Dermis microvascular lymphatic vessel endothelial cell (primary cell): ENCODE results near the gene IQCE. TPM values are rescaled to one million over a fixed set of nuclear protein-coding genes. Genes with fewer than 3 reads are reported as not detected.
"Not testable (repeated sequence)": the region's sequence is repeated elsewhere in the genome, so short reads cannot be mapped to it uniquely, and the experiment has no call there.

ENCODE experiments used
- DNase-seq, 2 donors: peaks; one replicate each; pipeline versions ENCODE4 v3.0.0 to v3.0.0-alpha.2; 2010; ENCODE audit warnings: low read depth in 2 of 2
- total RNA-seq: library from RNA; depleted of rRNA; stranded (reverse); fragments of >200 nt; gene quantifications from 2 replicates; pipeline ENCODE4 v1.2.1, GENCODE V29; 2014

The IQCE gene
- total RNA-seq, 1 donor from 2014 or later = 5.9 TPM

DNA sequence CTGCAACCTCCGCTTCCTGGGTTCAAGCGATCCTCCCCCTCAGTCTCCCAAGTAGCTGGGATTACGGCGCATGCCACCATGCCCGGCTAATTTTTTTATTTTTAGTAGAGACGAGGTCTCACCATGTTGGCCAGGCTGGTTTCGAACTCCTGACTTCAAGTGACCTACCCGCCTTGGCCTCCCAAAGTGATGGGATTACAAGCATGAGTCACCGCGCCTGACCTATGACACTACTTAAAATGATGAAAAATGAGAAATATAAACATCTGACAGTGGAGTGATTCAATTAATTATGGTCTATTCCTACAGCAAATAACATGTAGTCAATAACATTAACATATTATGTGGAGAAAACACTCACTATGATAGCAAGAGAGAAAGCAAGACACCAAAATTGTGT, 5.7 kb upstream of the IQCE start:
- no peak for DNase-seq

DNA sequence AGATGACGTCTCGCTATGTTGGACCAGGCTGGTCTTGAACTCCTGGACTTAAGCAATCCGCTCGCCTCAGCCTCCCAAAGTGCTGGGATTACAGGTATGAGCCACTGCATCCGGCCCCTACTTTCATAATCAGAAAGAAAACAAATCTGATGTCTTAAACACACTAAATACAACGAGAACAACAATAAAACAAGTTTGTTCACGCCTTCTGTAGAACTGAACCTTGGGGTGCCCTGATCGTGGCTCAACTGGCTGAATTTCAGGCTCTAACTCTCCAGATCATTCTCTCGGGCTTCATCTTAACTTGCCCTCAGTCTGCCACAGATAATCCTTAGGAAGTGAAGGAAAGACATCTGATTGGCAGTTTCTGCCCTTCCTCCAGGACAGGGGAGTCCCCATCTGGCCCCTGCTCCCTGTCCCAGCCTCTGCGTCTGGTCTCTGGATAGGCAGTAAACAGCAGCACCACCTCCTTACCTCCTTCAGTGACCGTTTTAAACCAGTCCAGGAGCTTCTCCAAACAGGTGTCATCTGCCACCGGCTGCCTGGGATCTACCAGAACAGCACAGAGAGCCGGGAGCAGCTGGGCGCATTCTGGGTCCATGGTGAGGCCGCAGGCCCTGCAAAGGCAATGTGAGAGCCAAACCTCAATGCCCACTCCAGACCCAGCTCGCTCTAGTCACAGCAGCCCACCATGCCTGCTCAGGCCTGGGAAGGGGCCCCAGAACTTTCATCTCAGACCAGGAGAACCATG, 4.8 kb upstream of the IQCE start:
- DNase-seq = no peak

DNA sequence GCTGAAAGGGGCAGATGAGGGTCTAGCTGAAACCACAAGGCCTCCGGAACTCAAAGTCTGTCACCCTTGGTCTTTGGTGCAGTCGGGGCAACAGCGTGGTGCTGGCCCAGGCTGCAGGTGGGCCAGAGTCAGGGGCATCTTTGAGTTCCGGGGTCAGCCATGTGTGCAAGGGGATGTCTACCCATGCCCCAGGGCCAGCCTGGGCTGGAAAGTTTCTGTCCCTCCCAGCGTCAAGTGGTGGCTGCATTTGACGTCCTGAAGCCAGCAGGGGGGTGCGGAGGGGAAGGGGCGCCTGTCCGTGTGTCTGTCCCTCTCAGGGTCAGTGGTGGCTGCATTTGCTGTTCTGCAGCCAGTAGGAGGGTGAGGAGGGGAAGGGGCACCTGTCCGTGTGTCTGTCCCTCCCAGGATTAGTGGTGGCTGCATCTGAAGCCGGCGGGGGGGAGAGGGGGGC, 4.1 kb upstream of the IQCE start:
- no peak for DNase-seq

DNA sequence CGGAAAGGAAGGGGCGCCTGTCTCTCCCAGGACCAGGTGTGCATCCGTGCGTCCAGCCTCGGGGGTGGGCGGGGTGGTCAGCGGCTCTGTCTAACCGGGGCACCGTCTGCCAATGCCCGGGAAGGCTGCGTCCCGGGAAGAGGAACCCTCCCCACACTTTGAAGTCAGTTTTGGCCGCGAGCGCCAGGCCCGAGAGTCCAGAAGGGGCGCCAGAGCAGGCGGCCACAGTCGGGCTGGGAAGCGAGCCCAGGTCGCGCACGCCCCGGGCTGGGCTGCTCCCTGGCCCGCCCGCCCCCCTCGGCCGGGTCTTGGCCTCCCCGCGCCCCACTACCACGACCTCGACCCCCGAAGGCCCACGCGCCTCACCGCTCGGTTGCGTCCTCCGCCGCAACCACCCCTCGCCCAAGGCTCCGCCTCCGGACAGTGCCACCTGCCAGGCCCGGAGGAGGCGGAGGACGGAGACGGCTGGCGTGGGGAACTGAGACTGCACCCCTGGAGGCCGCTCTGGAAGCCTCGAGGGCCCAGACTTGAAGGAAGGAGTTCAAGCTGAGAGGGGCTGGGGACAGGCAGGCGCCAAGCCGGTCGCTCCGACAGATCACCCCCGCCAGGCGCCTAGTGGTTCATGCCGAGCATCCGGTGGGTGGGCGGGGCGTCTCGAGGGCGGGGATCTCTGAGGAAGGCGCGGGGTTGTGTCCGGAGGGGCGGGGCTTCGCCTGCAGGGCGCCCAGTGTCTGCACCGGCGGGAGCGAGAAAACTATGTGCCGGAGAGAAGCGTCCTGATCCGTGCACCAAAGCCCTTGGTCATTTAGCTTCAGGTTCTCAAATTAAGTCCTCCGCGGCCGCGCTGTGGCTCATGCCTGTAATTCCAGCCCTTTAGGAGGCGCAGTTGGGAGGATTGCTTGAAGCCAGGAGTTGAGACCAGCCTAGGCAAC, 3.4 kb upstream of the IQCE start, which contains the start of gene BRAT1:
Gene BRAT1 (minus strand): TSS at position 404 of the 932 bp plus-strand sequence. CDS start 1,093 bp downstream, outside the sequence.
- peak; percentile 81 to 93 for DNase-seq

DNA sequence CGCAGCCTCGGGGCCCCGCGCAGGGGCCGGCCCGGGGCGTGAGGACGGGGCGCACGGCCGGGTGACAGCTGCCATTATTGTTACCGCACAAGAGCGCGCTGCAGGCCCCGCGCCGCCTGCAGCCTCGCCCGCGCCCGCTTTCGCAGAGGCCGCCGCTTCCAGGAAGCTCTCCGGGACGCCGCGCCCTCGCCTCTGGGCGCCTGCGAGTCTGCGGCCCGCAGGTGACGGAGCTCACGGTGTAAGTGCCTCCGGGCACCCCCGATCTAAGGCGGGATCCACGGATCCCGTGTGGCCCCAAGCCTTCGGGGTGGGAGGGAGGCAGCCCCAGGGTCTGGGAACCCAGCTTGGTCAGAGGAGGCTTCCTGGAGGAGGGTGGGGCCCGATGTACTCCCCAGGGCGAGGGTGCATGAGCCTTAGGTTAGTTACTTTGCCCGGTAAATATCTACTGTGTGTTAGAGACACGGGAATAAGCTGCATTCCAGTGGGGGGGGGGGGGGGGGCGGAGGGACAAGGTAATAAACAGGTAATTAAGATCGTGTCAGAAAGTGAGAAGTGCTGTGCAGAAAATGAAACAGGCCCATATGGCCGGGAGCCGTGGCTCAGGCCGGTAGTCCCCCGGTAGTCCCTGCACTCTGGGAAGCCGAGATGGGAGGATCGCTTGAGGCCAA, 638 bp downstream of the IQCE start:
- DNase-seq = peak in 1 of 2 donors; percentile 25

DNA sequence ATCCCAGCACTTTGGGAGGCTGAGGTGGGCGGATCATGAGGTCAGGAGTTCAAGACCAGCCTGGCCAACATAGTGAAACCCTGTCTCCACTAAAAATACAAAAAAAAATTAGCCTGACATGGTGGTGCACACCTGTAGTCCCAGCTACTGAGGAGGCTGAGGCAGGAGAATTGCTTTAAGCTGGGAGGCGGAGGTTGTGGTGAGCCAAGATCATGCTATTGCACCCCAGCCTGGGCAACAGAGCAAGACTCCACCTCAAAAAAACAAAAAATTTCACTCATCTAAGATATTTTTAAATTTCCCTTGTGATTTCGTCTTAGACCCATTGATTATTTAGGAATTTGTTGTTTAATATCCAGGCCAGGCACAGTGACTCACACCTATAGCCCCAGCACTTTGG, 5.2 kb downstream of the IQCE start:
- not testable (repeated sequence) for DNase-seq

DNA sequence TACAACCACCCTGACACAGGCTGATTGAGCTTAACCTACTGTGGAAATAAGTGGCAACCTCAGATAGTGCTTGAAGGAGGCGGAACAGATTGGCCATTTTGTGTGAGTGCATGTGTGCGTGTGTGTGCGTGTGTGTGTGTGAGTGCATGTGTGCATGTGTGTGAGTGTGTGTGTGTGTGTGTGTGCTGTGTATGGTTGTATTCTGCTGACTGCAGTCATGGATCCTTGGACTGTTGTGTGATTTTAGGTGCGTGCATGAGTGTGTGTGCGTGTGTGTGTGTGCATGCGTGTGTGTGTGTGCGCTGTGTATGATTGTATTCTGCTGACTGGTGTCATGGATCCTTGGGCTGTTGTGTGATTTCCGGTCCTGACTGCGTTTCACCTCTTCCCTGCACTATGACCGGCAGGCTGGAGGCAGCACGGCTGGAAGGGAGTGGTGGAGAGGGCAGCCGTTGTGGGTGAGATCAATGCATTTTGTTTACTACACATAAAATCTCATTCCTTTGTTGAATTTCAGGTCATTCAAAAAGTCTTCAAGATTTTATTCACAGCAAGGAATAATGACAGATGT, 6.3 kb downstream of the IQCE start:
- peak in 1 of 2 donors; percentile 9 for DNase-seq

DNA sequence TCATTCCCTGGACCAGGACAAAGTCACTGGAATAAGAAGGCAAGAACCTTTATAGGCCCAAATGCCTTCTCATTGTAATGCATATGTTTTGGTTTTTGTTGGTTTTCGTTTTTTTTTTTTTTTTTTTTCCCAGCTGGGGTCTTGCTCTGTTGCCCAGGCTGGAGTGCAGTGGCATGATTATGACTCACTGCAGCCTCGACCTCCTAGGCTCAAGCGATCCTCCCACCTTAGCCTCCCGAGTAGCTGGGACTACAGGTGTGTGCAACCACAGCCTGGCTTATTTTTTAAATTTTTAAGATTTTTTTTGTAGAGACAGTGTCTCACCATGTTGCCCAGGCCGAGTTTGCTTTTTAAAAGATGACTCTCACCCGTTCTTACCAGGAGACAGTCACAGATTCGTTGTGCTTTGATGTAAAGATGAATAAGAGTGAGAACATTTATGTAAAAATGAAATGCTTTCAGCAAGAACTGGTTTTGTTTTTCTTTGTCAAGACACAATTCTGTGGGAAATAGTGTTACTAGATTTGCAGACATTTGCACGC, 7.6 kb downstream of the IQCE start:
- DNase-seq = no peak

DNA sequence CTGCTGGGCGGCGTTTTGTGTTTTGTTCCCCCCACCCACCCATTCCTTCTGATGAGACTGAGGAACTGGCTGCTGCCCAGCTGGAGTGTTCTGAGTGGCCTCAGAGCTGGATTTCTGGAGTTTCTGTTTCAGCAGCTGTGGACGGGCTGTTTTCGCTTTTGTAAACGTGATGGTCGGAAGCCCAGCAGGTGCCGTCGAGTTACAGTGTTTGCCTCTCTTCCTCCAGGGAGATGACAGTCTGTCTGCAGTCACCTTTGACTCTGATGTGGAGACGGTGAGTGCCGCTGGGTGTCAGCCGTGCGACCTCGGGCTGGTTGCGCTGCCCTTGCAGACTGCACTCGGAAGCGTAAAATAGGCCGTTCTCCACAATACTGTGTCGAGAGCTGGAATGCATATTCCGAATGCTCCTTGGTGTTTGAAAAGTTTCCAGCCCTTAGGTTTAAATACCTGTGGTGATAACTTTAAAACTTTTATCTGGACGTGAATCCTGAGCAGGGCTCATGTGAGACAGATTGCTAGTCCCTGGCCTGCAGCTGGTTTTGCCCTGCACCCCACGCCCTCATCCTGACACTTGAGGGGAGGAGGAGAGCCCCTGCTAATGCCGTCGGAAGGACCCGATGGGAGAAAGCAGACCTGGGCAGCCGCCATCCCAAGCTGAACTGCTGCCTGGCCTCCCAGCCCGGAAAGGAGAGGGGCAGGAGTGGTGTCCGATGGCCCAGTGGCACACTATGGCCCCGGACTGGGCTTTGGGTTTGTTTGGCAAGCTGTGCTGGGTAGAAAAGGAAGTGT, 8.3 kb downstream of the IQCE start:
- DNase-seq = no peak

DNA sequence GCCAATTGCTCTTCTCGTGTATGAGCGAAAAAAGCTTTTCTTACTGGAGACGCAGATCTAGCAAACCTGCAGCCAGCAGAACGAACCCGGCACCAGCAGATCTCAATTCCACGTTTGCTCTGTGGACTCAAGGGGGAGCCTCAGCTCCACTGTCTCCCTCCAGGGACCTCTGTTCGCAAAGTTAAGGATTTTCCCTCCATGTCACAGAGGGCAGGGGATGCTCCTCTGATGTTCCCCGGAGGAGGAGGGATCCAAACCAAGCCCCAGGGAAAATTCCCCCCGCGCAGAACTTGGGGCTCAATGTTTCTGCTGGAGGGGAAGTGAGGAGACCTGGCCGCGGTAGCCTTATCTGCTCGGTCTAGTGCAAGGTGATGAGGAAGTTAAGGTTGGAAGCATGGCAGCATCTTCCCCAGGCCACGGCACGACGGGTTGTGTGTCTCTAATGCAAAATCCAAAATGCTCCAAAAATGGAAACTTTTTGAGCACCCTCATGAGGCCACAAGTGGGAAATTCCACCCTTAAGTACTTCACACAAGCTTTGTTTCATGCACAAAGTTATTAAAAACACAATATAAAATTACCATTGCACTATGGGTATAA, 9.0 kb downstream of the IQCE start:
- peak; percentile 38 to 45 for DNase-seq

DNA sequence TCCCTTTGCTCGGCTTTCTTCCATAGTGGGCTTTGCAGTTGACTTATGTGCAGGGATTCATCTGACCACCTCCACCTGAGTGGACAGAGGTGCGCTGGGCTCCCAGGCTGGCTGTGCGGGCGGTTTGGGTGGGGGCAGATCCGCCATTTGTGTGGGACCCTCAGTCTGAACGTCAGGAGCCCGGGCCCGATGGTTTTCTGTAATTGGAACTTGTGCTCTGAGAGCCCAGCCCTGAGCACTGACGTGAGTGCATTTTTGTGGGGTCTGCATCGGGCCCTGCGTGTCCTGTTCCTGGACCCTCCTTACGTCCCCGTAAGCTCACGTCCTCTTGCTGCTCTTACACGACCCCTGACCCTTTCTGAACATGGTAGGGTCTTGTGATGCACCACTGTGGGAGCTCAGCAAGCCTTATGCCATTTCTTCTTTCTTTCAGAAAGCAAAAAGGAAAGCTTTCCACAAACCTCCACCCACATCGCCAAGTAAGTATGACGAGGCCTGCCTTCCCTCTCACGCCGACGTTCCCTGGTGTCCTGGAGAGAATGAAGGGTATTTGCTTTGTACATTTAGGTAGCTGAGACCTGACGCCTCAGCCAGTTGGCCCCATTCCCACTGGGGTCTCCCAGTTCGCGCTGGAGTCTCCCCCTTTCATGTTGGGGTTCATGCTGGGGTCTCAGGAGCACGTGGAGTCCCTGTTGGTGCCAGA, 9.9 kb downstream of the IQCE start:
- no peak for DNase-seq

DNA sequence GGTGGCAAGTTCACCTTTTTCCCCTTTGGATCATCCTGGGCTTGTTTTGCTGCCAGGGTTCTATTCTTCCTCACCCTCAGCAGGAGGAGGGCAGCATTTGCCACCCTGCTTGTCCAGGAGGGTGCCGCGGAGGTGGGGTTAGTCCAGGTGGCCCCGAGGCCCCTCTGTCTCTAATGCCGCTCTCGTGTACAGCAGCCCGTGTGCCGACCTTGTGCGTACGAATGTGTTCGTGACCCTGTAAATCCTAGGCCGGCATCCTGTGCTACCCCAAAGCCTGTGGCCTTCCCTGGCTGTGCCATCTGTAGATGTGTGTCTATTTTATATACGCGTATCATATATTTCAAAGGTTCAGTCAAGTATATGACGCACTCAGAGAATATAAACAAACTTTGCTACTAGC, 10.6 kb downstream of the IQCE start:
- DNase-seq = no peak

DNA sequence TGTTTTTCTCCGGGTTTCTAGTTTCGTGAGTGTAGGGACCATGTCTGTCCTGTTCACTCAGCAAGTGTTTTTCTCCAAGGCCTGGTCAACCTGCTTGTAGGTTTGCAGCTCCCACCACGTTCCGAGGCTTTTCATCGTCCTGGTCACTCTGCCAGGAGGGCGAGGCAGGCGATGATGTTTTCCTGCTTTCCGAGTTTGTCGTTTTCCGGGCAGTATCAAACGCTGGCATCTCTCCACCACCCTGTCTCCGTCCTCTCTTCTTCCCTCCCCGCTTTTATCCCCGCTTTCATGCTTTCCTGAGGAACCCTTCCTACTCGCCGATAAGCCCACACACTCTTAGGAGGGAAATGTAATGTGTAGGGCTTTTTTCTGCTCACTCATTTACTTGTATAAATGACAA, 11.2 kb downstream of the IQCE start:
- peak; percentile 25 to 47 for DNase-seq

DNA sequence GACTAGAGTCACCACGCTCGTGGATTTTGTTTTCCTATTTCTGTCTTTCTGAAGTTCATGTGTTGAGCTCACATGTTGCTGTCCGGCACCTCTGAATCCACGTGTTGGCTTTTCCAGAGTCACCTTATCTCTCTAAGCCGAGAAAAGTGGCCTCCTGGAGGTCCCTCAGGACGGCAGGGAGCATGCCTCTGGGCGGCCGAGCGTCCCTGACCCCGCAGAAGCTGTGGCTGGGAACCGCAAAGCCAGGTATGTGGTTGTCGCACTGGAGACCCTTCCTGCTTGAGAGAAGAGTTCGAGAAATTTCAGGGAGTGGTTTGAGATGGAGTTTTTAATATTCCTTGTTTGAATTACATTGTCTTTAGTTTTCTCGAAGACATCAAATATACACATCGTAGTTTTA, 12.6 kb downstream of the IQCE start:
- DNase-seq = no peak

DNA sequence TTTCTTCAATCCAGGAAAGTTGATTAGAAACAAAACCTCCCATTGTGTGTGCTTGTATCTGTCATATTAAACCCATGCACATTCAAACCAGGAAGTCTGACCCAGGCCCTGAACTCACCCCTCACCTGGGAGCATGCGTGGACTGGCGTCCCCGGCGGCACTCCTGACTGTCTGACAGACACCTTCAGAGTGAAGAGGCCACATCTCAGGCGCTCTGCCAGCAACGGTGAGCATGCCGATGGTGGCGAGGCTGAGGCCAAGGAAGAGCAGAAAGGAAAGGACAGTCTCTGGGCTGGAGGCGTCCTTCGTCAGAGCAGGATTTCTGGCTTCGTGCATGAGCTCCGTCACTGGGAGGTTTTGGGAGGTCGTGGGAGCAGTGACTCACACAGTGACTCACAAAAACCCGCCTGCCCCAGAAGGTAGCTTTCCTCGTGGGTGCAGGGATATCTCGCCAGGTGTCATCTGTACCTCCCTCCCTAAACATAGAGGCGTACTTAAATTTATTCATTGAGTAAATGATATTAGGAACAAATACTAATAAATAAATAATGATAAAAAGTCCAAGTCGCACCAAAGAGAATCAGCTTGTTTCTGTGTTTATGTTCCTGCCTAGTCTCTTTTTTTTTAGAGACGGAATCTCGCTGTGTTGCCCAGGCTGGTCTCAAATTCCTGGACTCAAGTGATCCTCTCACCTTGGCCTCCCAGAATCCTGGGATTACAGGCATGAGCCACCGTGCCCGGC, 13.5 kb downstream of the IQCE start:
- peak in 1 of 2 donors; percentile 49 for DNase-seq

DNA sequence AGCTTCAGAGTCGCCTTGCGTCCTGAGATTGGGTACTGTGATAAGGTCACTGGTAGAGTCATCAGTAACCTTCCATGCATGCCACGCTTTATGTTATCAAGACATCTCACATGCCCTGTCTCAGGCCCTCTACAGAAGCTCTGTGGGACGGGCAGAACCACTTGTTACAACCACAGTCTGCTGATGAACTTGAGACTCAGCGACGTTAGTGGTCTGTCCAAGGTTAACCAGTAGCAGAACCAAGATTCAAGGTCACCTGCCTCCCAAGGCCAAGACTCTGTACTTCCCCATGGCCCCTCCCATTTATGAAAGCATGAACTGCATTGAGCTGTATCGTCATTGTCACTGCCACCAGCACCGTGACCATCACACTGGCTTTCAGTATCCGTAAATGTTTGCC, 15.0 kb downstream of the IQCE start:
- no peak for DNase-seq

DNA sequence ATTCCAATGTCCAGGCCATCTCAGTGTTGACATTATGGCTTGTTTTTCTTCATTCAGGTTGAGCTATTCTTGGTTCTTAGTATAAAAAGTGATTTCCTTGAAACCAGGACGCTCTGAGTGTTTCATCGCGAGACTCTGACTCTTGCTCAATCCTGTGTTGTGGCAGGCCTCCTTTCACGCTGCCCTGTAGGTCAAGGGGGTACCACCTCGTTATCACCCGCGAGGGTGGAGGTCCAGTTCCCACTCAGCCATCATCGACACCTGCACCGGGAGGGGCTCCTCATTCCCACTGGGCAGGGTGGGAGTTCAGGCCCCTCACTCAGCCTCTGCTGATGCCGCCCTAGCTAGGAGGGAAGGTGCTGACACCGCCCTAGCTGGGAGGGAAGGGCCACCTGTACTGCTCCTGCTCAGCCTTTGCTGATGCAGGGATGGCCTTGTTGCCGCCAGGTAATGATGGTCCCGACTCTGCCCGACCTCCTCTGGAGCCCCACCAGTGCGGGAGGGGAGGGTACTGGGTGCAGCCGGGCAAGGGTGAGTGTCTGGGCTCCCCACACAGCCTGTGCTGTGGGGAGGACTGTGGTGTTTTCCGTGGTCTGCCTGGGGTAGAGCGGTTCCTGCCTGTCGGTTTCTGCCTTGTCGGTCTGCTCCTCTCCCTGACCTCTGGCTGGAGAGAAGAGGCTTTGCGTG, 16.4 kb downstream of the IQCE start:
- no peak for DNase-seq

DNA sequence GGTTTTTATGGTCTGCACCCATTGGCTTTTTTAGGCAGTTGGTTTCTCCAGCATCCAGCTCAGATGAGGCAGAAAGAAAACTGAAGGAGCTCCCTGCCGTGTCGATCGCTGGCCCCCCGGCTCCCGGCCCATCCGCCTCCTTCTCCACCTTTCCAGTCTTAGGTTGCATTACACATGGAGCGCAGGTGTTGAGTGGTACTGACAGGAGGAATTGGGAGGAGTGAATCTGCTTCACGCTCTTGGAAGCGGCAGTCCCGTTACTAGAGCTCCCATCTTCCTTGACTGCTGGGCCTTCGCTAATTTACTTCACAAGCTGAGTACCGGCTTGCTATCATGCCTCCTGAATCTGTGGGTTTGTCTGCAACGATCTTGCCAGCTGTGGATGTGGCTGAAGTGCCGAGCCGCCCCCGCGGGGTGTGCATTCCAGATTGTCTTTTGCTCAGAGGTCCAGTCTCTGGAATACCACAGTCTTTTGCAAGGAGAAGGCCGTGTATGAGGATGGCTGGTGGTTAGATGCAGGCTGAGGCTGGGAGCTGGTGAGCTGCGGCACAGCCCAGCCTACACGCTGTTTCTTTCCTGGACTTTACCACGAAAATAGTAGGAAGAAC, 17.1 kb downstream of the IQCE start:
- no peak for DNase-seq
